Activated T-cell treated with anti-CD3 and anti-CD28 coated beads, Interleukin-2, amount 50 U/mL, for 48 hours (primary cell): Measurements from ENCODE around the gene NUP107.

Source experiments
- DNase-seq, 2 experiments: peaks; one replicate each; pipeline ENCODE4 v3.0.0-alpha.2; 2020

NUP107 gene

DNA sequence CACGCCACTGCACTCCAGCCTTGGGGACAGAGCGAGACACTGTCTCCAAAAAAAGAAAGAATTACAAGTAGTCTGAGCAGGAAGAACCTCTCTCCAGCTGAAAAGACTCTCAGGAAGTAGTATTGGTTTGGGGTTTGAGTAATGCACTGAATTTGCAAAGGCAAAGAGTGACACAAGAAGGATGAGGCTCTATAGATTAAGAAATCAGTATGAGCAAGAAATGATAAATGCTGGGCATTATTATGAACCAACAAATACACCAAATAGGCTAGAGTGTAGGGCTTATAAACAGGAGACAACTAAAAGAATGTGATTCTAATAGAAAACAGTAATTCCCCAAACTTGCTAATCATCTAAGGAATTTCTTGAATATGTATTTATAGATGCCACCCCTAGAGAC, 56.6 kb downstream of the NUP107 start:
- no peak for DNase-seq

DNA sequence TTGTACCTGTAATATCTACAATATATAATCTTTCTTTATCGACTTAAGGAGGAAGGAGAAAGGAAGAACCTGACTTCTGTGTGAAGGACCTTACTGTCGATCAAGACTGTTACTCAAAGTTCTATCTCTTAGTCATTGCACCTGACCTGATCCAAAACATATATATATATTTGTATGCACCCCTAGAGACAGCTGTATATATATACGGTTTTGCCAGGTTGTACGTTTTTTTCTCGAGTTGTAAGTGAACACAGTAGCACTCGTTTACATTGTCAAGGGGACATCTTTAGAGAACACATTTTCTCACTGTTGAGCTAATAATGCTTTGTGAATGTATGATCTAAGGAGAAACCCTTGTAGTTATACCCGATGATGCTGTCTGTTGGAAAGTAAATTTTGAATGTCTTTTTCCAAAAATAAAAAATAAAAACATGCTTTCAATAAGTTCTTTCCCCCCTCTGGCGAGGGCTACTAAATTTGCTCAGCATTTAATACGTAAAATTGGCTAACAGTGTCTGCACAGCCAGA, 58.7 kb downstream of the NUP107 start:
- DNase-seq: no peak

GRCh38 chr12:68745904-68746571, 59.3 kb downstream of the NUP107 start, which contains the start of gene SLC35E3:
SLC35E3 (plus strand) TSS chr12:68746176; CDS start chr12:68746378, 202 bp downstream.
- peak; percentile 94 to 95 for DNase-seq

DNA sequence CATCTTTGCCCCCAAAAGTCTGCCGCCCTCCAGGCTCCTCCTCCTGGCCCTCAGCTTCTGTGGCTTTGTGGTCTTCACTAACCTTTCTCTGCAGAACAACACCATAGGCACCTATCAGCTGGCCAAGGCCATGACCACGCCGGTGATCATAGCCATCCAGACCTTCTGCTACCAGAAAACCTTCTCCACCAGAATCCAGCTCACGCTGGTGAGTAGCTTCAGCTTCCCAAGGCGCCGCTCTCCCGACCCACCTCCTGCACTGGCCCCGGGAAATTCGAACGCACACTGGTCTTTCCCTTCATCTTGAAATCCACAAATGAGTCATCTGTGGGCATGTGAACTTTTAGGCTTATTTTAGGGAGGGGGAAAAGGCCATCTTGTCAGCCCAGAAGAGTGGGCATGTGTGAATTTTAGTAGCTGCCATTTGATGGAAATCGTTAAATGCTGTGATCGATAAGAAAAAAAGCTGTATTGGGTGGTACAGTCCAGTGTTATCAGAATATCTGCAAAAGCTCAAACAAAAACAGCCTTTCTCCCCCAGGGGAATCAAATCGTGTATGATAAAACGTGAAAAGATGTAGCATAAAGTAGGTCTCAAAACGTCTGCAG, 59.9 kb downstream of the NUP107 start:
- peak; percentile 56 to 63 for DNase-seq

DNA sequence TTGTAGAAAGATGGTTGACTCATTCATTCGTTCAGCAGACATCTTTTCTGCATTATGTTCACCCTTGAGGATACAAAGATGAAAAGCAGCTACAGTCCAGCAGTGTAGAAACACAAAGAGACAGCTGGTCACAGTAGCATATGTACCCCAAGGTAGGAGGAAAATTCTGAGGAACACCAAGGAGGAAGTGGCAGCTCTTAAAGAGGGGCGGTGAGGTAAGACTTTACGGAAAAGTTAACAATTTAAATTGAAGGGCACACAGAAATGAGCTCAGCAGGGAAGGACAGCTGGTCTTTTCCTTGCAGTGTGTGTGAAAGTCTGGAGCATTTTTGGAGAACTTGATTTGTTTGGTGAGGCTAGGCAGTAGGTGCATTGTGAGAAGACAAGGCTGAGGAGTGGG, 62.7 kb downstream of the NUP107 start:
- DNase-seq: no peak

DNA sequence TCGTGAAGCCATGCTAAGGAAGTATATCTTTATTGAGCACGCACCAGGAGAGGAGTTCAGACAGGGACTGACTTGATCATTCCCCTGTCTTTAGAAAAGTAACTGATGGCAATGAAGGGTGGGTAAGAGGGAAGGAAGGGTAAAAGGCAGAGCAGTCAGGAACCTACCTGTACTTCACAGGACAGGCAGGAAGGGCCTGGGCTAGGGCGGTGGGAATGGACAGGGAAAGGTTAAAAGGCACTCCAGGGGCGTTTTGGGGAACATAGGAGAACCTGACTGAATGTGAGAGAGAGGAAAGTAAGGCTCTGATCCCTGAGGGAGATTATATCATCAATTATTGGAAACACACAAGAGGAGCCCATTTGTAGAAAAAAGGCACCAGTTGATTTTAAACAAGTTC, 63.1 kb downstream of the NUP107 start:
- no peak for DNase-seq

- no peak for DNase-seq
Measured at GRCh38 chr12:68750506-68750905, 63.7 kb downstream of the NUP107 start.

GRCh38 chr12:68755536-68756243, 68.9 kb downstream of the NUP107 start:
- no peak for DNase-seq

- no peak for DNase-seq
Measured at GRCh38 chr12:68759852-68760251, 73.1 kb downstream of the NUP107 start.

GRCh38 chr12:68760806-68761441, 74.1 kb downstream of the NUP107 start:
- no peak for DNase-seq

DNA sequence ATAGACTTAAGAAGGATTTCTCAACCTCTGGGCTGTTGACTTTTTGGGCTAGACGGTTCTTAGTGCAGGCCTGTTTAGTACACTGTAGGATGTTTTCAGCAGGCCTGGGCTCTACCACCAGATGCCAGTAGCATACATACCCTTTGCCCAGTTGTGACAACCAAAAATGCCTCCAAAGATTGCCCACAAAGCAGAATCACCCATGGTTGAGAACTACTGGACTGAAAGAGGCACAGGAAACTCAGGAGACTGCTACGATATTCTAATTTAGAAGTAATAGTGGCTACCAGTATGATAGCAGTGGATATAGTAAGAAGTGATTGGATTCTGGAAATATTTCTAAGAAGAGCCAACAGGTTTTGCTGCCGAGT, 74.6 kb downstream of the NUP107 start:
- no peak for DNase-seq

GRCh38 chr12:68761901-68762630, 75.3 kb downstream of the NUP107 start:
- no peak for DNase-seq

DNA sequence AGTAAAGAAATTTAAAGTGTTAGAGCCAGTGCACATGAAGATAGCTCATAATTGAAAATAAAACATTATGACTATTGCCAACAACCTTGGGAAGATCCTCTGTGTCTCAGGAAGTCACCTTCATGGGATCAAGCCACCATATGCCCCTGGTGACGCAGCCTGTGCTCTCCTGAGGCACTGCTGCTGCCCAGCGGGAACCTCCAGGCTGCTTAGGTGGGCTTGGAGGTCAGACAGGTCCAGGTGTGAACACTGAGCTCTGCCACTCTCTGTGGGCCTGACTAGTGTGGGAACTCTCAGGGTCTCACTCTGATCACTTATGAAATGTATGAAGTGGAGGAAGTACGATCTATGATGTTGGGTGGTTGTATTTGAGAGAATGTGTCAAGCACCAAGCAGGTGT, 75.9 kb downstream of the NUP107 start:
- no peak for DNase-seq

DNA sequence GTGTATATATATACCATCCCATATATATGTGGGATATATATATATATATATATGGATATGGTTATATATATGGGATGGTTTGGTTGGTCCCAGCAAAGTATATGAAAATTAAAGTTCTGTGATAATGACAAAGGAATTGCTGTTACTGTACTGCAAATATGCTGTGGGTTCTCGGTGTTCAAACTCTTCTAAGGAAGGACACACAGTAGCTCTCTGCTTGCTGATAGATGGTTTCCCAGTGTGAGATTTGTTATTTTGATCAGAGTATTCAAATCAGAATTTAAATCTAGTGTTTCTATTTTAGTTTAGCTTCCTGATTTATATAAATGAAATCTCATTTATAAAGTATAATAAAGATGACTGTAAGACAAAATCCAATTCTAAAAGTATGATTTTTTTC, 78.9 kb downstream of the NUP107 start:
- no peak for DNase-seq

DNA sequence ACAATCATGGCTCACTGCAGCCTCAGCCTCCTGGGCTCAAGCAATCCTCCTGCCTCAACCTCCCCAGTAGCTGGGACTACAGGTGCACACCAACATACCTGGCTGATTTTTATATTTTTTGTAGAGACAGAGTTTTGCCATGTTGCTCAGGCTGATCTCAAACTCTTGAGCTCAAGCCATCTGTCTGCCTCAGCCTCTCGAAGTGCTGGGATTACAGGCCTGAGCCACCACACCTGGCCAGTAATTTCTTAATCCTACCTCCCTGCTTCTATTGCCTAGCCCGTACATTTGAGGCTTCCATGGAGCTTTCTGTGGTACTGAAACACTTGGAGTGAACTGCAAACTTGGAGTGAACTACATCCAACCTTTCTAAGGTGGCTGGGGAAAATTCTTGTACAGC, 79.9 kb downstream of the NUP107 start:
- DNase-seq: no peak

- DNase-seq: no peak
Measured at GRCh38 chr12:68767191-68767590, 80.4 kb downstream of the NUP107 start.

DNA sequence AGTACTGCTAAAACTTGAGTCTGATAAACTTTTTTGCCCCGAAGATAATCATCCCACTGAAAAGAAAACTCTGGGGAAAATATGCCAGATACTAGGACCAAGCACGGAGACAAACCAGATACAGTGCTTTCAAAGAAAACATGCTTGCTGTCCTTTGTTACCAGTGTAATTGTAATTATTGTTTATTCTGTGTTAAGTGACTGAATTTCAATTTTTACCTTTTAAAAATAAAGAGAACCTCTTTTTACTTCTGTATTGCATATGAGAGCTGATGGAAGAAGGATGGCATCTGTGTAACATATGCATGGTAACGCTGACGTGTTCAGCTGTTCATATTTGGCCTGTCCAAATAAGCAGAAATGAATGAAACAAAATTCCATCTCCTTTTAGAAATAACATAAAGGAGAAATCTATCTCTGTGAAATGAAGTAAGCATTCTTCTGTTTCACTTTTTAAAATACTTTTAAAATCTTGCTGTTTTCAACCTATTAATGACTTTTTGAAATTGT, 81.7 kb downstream of the NUP107 start:
- DNase-seq: no peak

DNA sequence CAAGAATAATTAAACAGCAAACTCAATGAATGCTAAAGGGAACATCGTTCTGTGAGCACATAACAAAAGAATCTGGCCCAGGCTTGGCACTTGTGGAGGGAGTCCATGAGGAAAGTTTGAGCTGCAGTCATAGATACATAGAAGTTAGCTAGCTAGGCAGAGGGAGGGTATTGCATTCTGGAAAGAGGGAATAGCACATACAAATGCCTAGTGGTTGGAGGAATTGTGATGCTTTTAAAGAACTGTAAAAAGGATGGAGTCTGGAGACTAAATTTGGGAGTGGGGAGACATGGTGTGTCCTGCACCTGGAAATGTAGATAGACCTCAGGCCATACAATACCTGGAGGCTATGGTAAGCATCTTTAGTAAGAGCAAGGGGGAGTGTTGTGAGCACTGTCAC, 83.2 kb downstream of the NUP107 start:
- DNase-seq: no peak

DNA sequence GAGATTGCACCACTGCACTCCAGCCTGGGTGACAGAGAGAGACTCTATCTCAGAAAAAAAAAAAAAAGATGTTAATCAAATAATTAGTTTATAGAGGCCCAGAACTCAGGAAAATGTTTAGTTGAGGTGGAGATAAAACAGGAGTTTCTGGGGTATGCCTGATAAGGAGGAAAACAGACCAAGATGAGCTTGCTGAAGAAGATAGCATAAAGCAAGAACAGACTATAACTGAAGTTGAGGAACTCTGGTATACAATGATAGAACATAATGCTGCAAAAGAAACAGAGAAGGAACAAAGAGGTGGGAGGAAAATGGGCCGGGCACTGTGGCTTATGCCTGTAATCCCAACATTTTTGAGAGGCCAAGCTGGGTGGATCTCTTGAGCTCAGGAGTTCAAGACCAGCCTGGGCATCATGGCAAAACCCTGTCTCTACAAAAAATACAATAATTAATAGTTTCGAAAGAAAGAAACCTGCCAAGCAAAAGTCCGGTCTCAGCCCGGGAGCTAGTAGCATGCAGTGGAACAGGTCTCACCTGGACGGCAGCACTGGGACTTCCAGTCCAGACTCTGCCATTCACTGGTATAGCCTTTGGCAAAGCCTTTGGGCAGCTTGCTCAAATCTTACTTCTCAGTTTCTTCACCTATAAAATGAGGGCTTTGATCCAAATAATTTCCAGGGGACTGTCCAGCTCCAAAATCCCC, 84.6 kb downstream of the NUP107 start:
- no peak for DNase-seq

GRCh38 chr12:68772714-68773113, 85.9 kb downstream of the NUP107 start:
- no peak for DNase-seq

GRCh38 chr12:68773582-68773981, 86.8 kb downstream of the NUP107 start:
- DNase-seq: no peak

DNA sequence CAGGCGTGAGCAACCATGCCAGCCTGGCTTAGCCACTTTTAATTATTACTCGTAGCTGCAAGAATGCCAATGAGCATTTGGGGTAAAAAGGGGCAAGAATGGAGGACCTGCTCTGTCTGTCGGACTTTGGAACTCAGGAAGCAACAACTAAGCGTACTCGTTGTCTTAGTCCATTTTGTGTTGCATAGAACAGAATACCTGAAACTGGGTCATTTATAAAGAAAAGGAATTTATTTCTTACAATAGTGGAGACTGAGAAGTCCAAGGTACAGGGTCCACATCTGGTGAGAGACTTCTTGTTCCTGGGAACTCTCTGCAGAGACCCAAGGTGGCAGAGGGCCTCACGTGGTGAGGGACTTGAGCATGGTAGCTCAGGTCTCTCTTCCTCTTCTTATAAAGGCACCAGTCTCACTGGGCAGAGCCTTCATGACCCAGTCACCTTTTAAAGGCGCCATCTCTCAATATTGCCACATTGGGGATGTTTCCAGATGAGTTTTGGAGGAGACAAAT, 88.4 kb downstream of the NUP107 start:
- DNase-seq: no peak
